Activated CD8-positive, alpha-beta memory T cell treated with anti-CD3 and anti-CD28 coated beads, Interleukin-2, amount 50 U/mL, for 1 hour (primary cell): ENCODE results near the gene RPN2.

Experiments
- DNase-seq: peaks from one replicate; pipeline ENCODE4 v3.0.0-alpha.2; 2020; ENCODE audit errors: extremely low read depth

Gene RPN2

DNA sequence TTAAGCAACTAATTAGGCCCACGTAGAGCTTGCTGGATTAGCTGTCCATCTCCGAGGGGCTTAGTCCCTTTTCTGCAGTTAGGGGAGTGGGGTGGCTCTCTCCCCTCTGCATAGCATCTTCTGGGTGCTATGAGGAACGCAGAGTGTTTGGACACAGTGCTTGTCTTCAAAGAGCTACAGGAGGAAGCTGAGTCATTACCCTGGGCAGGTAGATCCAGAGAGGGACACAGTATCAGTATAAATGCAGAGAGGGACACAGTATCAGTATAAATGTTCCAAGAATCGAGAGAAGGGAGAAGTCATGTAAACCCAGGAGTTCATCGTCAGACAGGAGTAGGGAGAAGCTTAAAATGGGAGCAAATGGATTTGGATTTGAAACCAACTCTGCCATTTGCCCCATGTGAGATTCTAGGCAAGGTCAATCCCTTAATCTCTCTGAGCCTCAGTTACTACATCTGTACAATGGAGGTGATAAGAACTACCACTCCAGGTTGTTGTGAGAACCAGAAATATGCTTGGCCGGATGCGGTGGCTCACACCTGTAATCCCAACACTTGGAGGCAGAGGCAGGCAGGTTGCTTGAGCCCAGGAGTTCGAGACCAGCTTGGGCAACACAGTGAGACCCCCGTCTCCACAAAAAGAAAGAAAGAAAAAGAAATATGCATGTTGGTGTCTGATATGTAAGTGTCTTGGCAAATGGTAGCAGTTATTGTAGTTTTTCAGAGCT, 88.0 kb downstream of the RPN2 start:
- no peak for DNase-seq

GRCh38 chr20:37267667-37268313, 88.7 kb downstream of the RPN2 start:
- no peak for DNase-seq

DNA sequence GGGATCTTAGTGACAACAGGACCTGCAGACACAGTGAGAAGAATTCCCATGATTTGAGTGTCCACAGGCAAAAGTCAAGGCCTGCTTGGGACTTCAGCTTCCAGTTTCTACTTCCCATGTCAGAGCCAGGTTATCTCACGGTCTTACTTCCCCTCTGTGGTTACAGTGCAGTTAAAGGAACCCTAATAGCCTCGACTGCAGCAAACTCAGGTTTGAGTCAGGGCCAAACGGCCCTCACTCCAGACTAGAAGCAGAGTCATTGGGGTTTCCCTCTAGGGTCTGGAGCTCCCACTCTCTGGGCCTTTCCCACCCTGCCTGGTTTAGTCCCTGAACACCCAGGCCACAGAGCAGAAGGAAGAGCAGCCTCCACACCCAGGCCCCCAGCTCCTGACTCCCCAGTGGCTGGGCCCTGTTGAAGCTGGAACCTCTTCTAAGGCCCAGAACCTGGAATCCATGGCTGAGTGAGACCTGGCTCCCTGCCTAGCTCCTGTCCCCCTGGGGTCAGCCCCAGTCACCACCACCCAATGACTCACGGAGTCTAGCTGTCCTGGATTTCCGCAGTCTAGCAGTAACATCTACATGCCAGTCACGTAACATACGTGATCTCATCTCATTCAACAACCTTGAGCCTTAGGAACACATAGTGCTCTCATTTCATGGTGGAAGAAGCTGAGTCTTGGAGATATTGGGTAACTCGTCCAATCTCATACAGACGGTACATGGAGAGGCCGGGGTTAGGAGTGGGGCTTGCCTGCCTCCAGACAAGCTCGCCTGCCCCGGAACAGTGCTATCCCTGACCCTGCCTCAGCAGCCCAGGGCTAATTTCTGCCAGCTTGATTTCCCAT, 91.7 kb downstream of the RPN2 start:
- DNase-seq, result no peak

- no peak for DNase-seq
Measured at GRCh38 chr20:37271421-37271768, 92.3 kb downstream of the RPN2 start.

- DNase-seq, result no peak
Measured at GRCh38 chr20:37273988-37274387, 94.9 kb downstream of the RPN2 start.

DNA sequence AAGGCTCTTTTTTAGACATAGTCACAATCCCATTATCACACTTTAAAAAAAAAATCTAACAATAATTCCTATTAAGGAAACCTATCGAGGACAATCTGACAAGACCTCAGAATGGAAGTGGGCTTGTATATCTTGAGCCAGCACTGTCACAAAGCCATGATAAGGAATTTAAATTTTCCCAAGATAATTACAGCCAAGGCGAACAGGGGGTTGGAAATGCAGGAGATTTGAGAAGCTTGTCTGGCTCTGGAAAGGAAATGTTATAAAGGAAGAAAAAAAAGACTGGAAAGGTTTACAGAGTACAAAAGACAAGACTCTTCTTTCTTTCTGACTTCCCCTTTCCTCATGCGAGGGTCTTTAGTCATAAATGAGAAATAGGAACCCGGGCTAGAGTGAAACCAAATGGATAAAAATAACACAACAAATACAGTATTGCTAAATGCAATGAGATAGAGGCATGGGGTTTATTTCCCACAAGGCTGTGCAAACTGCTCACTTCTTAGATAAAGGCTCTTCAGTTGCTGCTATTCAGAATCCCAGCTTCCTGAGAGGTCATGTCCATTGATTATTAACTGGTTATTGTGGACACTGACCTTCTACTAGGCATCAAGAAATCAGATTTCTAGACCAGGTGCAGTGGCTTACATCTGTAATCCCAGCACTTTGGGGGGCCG, 95.9 kb downstream of the RPN2 start:
- no peak for DNase-seq

GRCh38 chr20:37276494-37277252, 97.5 kb downstream of the RPN2 start:
- no peak for DNase-seq

DNA sequence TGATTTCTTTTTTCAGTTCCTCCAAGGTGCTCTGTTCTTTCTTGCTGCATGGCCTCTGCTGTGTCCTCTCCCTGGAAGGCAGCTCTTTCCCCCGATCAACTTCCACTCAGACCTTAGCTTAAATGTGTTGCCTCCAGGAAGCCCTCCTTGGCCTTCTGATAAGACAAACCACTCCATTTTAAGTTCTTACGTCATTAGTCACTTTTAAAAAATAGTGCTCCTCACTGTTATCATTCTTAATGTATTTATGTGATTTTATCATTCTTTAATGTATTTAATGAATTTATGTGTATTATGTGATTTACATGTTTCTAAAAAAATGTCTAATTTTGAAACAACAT, 98.1 kb downstream of the RPN2 start:
- no peak for DNase-seq

GRCh38 chr20:37278966-37279590, 99.9 kb downstream of the RPN2 start:
- no peak for DNase-seq

DNA sequence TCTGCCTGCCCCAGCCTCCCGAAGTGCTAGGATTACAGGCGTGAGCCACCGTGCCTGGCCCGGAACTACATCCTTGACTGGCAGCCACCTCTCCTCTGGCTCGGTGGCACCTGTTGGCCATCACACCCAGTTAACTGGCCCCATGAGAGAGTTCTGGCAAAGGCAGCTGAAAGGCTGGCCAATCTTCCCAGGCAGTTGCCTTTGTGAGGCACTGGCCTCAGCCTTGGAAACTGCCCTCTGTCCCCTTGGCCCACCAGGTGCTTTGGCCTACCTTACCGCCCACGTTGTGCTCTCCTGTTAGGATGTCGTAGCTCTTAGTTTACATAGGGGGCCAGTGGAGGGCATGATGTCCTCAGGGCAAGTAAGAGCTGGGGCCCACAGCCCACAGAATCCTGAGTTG, 100.7 kb downstream of the RPN2 start:
- no peak for DNase-seq

GRCh38 chr20:37280403-37280802, 101.3 kb downstream of the RPN2 start:
- DNase-seq, result no peak

- DNase-seq, result no peak
Measured at GRCh38 chr20:37282556-37282955, 103.4 kb downstream of the RPN2 start.

- DNase-seq, result no peak
Measured at GRCh38 chr20:37283530-37284195, 104.5 kb downstream of the RPN2 start.

- no peak for DNase-seq
Measured at GRCh38 chr20:37284691-37285161, 105.6 kb downstream of the RPN2 start.

- no peak for DNase-seq
Measured at GRCh38 chr20:37285664-37286374, 106.7 kb downstream of the RPN2 start.

DNA sequence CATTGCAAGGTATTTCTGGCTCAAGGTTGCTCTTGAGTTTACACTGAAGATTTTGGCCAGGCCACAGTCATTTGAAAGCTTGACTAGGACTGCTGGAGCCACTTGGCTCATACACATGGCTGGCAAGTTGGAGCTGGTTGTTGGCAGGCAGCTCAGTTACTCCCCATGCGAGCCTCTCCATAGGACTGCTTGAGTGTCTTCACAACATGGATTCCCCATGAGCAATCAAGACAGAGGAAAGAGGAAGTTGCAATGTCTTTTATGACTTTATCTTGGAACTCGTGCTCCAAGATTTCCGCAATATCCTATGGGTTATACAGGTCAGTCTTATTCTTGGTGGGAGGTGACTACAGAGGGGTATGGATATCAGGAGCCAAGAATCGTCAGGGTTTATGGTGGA, 109.0 kb downstream of the RPN2 start:
- DNase-seq, result no peak

- DNase-seq, result no peak
Measured at GRCh38 chr20:37290158-37290810, 111.2 kb downstream of the RPN2 start.
